Adipocyte (in vitro differentiated cells): Measurements from ENCODE around the gene MAP3K2.

Source experiments
- DNase-seq: peaks from one replicate; pipeline ENCODE4 v3.0.0-alpha.2; 2015; ENCODE audit warnings: low read depth
- H3K27me3 ChIP-seq: replicated peaks from 2 replicates; pipeline ENCODE4 v1.7.0; 2013; ENCODE audit warnings: mild to moderate bottlenecking, low read length, moderate library complexity; ENCODE audit not compliant: control insufficient read depth, insufficient read depth
- H3K36me3 ChIP-seq: 2 replicates; pipeline ENCODE4 v1.7.0; 2013; ENCODE audit warnings: low read length, mild to moderate bottlenecking, moderate library complexity; ENCODE audit not compliant: control insufficient read depth, insufficient read depth, severe bottlenecking
- H3K4me1 ChIP-seq: 2 replicates; pipeline ENCODE4 v1.7.0; 2013; ENCODE audit warnings: mild to moderate bottlenecking, low read length, moderate library complexity; ENCODE audit not compliant: control insufficient read depth, insufficient read depth
- H3K4me3 ChIP-seq: 2 replicates; pipeline ENCODE4 v1.7.0; 2013; ENCODE audit warnings: mild to moderate bottlenecking, low read length, moderate library complexity
- H3K9ac ChIP-seq: 2 replicates; pipeline ENCODE4 v1.7.0; 2013; ENCODE audit warnings: mild to moderate bottlenecking, low read length, moderate library complexity
- H3K9me3 ChIP-seq: 2 replicates; pipeline ENCODE4 v1.7.0; 2013; ENCODE audit warnings: mild to moderate bottlenecking, low read length, moderate library complexity; ENCODE audit not compliant: control insufficient read depth

The MAP3K2 gene

GRCh38 chr2:127401757-127402695, 14.3 kb upstream of the MAP3K2 start:
- Histone ChIP-seq H3K4me3 (no peak overlapping the region), H3K27me3 (peaks cover 3% of the 10 kb centered on the region), H3K4me1 (peaks cover 34% of the 10 kb centered on the region), H3K9ac (no peak overlapping the region), H3K36me3 (no peaks in the 10 kb centered on the region), H3K9me3 (no peaks in the 10 kb centered on the region)
- DNase-seq = no peak

- Histone ChIP-seq H3K27me3 (peaks cover 3% of the 10 kb centered on the region), H3K4me1 (peaks cover 29% of the 10 kb centered on the region), H3K9ac (peak overlapping the region; percentile 37), H3K9me3 (no peaks in the 10 kb centered on the region), H3K36me3 (no peaks in the 10 kb centered on the region), H3K4me3 (no peak overlapping the region)
- DNase-seq = peak; percentile 21
Measured at GRCh38 chr2:127400897-127401756, 13.4 kb upstream of the MAP3K2 start.

- H3K4me1 ChIP-seq = peaks cover 29% of the 10 kb centered on the region
- peak overlapping the region; percentile 37 for H3K9ac ChIP-seq
- no peak overlapping the region for H3K4me3 ChIP-seq
- no peak for DNase-seq
- no peaks in the 10 kb centered on the region for H3K9me3 ChIP-seq
- no peaks in the 10 kb centered on the region for H3K36me3 ChIP-seq
- H3K27me3 ChIP-seq = peaks cover 3% of the 10 kb centered on the region
Measured at GRCh38 chr2:127400533-127400896, 12.7 kb upstream of the MAP3K2 start.

GRCh38 chr2:127398239-127398590, 10.4 kb upstream of the MAP3K2 start:
- H3K9me3 ChIP-seq = no peaks in the 10 kb centered on the region
- peak; percentile 95 for DNase-seq
- H3K9ac ChIP-seq = peak overlapping the region; percentile 4
- H3K36me3 ChIP-seq = no peaks in the 10 kb centered on the region
- H3K27me3 ChIP-seq = peaks cover 3% of the 10 kb centered on the region
- H3K4me3 ChIP-seq = no peak overlapping the region
- H3K4me1 ChIP-seq = peaks cover 25% of the 10 kb centered on the region

GRCh38 chr2:127397568-127398238, 9.9 kb upstream of the MAP3K2 start:
- Histone ChIP-seq H3K27me3 (peaks cover 3% of the 10 kb centered on the region), H3K9ac (peak overlapping the region; percentile 4), H3K4me1 (peaks cover 28% of the 10 kb centered on the region), H3K4me3 (no peak overlapping the region), H3K36me3 (no peaks in the 10 kb centered on the region), H3K9me3 (no peaks in the 10 kb centered on the region)
- DNase-seq = no peak

- Histone ChIP-seq H3K36me3 (no peaks in the 10 kb centered on the region), H3K27me3 (no peaks in the 10 kb centered on the region), H3K4me3 (no peak overlapping the region), H3K9me3 (no peaks in the 10 kb centered on the region), H3K9ac (no peak overlapping the region), H3K4me1 (peaks cover 27% of the 10 kb centered on the region)
- DNase-seq = no peak
Measured at GRCh38 chr2:127394492-127394891, 6.7 kb upstream of the MAP3K2 start.

- no peak for DNase-seq
Measured at GRCh38 chr2:127392828-127393578, 5.2 kb upstream of the MAP3K2 start.

GRCh38 chr2:127392133-127392827, 4.5 kb upstream of the MAP3K2 start:
- Histone ChIP-seq H3K9me3 (no peaks in the 10 kb centered on the region), H3K4me3 (no peak overlapping the region), H3K9ac (no peak overlapping the region), H3K36me3 (no peaks in the 10 kb centered on the region), H3K27me3 (no peaks in the 10 kb centered on the region), H3K4me1 (peaks cover 22% of the 10 kb centered on the region)
- DNase-seq = no peak

More at GRCh38 chr2:127392828-127393578, 5.2 kb upstream of the MAP3K2 start:
- Histone ChIP-seq H3K4me1 (peaks cover 26% of the 10 kb centered on the region), H3K27me3 (no peaks in the 10 kb centered on the region), H3K4me3 (no peak overlapping the region), H3K9me3 (no peaks in the 10 kb centered on the region), H3K9ac (no peak overlapping the region), H3K36me3 (no peaks in the 10 kb centered on the region)

- DNase-seq = no peak
- Histone ChIP-seq H3K4me3 (no peak overlapping the region), H3K4me1 (peaks cover 34% of the 10 kb centered on the region), H3K36me3 (no peaks in the 10 kb centered on the region), H3K9ac (no peak overlapping the region), H3K9me3 (no peaks in the 10 kb centered on the region), H3K27me3 (no peaks in the 10 kb centered on the region)
Measured at GRCh38 chr2:127389778-127390435, 2.1 kb upstream of the MAP3K2 start.
